HTR-8/SVneo (cell line): ENCODE measurements around the gene CACNA2D4.

Experiments used
- DNase-seq: peaks from one replicate; pipeline ENCODE4 v3.0.0; 2011; ENCODE audit warnings: low spot score, mixed read lengths; ENCODE audit not compliant: insufficient read length
- FAIRE-seq: peaks from 2 replicates; lab custom pipeline; 2011; peaks lifted over from hg19 to GRCh38; lab: Jason Lieb, UNC

The CACNA2D4 gene

DNA sequence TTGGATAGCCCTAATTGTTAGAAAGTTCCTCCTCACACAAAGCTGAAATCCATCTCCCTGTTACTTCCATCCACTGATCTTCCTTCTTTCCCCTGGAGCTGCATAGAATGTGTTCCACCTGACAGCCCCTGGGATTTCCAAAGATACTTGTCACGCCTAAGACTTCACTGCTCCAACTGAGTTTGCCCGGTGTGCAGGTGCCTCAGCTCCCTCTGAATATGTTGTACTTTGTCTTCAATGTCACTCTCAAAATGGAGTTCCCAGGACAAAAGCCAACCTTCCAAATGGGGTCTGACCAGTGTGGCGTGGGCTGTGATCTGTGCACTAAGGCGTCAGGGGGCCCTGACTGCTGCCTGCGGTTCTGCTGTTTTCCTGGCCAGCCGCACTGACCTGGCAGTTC lies 42.8 kb downstream of the CACNA2D4 start:
- no peak for FAIRE-seq
- no peak for DNase-seq

DNA sequence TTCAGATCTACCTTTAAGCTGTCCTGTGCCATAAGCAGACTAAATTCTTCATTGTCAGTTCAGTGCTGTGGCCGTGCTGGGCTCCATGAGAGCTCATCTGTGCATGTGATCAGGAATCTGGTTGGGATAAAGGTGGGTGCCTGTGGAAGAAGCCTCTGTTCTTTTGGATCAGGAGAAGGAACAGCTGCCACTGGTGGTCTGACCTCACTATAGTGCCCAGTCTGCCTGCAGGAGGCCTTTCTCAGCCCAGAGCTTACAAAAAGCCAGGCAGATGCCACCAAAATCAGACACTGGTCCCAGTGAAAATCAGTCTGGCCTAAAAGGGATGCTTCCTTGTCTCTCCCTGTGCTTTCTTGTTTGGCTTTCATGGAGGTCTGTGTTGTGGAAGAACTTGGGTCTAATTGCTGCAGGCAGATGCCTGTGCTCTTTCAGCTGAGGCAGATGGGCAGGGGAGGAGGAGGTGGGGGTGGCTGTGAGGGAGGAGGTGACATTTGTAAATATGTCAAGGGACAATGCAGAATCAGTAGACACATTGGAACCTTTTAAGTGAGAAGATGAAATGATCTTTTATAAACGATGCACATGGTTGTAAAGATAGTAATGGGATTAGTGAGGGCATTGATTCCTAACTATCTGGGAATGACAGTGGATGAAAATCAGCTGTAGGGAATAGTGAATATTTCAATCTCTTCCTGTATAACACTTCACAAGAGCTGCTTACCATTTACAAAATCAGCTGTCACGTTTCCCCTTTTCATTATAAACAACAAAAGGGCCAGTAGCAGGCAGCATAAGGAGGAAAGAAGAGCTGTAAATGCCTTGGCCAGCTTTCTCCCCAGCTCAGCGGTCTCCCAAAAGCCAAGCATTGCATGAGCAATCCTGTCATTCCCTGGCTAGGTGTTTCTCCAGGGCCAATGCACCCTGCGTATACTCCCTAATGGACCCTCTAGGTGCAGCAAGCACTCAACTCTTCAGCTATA lies 44.6 kb downstream of the CACNA2D4 start:
- no peak for DNase-seq
- peak; percentile 63 for FAIRE-seq

- FAIRE-seq (no peak), DNase-seq (no peak)
Observed at GRCh38 chr12:1872448-1872847, 46.0 kb downstream of the CACNA2D4 start.

DNA sequence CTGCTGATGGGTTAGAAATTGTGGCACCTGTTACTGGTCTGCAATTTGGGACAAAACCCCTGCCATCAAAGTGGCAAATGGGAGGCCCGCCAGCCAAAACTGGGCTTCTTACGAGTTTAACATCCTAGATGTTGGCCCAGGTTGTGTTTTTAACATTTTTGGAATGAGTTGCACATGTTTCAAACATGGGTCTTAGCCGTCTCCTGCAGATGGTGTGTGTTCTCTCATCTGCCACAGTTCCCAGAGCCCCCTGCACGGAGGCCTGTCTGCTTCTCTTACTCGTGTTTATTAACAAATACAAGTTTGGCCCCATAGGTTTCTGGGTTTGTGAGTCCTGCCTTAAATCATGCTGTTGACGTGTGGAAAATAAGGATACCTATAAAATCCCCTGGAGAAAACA lies 46.5 kb downstream of the CACNA2D4 start:
- no peak for FAIRE-seq
- DNase-seq: no peak

- FAIRE-seq (peak; percentile 100), DNase-seq (no peak)
Observed at GRCh38 chr12:1870998-1871917, 47.2 kb downstream of the CACNA2D4 start.

DNA sequence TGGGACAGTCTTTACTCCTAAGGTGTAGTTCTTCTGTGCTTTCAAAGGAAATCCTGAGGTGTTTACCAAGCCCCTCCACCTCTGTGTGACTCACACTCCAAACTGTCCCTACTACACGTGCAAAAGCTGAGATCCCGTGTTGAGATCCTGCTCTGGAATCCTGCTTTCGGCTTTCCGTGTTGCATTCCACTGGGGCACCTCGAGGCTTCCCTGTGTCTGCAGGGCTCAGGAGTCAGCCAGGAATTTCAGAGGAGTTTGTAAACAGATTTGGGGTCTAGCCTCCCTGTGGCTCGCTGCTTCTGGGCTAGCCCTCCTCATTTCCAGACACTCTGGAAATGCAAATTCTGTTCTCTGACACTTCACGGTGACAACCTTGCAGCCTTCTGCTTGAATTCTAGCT lies 48.4 kb downstream of the CACNA2D4 start:
- no peak for FAIRE-seq

GRCh38 chr12:1869145-1869544 lies 49.3 kb downstream of the CACNA2D4 start:
- DNase-seq (no peak), FAIRE-seq (peak; percentile 64)

More for the DNA sequence above, 48.4 kb downstream of the CACNA2D4 start:
- no peak for DNase-seq

DNA sequence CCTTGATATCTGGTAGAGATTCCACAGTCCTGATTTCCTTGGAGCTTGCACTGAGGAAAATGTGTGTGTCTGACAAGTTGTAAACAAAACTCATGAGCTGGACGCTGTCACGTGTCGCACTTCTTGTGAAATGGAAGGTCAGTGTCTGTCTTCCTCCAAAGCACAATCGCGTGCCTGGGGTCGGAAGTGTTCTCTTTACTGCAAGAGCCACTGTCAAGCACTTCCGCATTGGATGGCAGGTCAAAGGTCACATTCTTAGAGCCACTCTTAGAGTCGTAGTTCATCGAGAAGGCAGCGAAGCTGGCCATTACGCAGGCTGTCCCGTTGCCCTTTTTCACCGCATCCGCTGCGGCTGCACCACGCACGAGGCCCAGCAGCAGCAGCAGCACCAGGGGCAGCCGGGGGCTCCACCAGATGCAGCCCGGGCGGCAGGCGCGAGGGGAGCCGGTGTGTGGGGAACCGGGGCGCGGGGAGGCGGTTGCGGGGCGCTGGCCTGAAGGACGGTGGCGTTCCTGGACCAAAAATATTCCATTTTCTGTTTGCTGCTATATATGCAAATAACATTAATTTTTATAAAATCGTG lies 53.1 kb downstream of the CACNA2D4 start:
- FAIRE-seq (peak; percentile 64), DNase-seq (no peak)

DNA sequence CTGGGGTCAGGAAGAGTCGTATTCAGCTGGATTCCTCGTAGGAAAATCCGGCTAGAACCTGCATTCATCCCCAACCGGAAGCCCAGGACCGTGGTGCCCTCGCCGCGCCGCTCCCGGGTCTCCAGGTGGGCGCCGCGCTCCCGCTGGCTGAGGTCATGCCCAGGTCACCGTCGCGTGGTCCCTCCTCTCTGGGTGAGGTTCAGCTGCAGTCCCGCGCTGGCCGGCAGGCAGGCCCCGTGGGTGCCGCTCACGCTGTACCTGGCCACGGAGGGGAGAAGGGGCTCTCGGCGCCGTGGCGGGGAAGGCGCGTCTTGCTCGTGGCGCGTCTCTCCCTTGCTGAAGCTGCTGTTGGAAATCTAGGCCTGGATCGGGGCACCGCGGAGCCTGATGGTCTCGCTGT lies 53.6 kb downstream of the CACNA2D4 start:
- DNase-seq (no peak), FAIRE-seq (no peak)

- DNase-seq (no peak), FAIRE-seq (peak; percentile 38)
Observed at GRCh38 chr12:1864456-1864855, 54.0 kb downstream of the CACNA2D4 start.

GRCh38 chr12:1863823-1864222 lies 54.6 kb downstream of the CACNA2D4 start:
- FAIRE-seq: no peak
- DNase-seq: no peak

- FAIRE-seq (no peak), DNase-seq (no peak)
Observed at GRCh38 chr12:1862973-1863372, 55.5 kb downstream of the CACNA2D4 start.

DNA sequence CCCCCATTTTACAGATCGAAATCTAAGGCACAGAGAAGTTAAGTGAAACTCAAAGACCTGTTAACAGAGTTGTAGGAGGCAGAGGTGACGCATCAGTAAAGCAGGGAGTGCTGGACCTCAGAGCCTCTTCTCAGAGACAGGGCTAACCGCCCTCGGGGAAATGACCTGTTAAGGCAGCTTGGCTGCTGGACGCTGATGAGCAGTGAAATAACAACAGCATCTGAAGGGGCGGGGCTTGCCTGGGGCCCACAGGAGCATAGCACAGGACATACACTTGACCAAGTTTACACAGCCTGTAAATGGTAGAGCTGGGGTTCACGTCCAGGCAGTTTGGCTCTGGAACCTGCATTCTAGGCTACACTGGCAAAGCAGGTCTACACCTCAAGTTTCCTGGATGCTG lies 58.8 kb downstream of the CACNA2D4 start:
- FAIRE-seq (peak; percentile 95), DNase-seq (peak; percentile 75)

DNA sequence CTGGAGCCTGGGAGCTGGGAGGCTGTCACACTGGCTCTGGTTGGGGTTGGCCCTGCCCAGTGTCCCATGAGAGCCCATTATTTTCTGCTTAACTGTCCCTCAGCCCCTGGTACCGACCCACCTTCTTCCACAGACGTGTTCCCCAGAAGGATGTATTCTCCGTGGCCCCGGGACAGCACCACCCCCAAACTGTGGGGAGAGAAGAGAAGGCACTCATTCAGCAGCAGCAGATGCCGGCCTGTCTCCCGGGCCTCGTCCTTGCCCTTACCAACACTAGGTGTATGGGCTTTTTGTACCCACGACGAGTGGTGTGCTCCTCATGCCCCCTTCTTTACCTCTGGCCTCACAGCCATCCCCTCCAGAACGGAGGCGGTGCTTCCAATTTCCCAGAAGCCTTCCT lies 60.0 kb downstream of the CACNA2D4 start:
- no peak for DNase-seq
- no peak for FAIRE-seq

DNA sequence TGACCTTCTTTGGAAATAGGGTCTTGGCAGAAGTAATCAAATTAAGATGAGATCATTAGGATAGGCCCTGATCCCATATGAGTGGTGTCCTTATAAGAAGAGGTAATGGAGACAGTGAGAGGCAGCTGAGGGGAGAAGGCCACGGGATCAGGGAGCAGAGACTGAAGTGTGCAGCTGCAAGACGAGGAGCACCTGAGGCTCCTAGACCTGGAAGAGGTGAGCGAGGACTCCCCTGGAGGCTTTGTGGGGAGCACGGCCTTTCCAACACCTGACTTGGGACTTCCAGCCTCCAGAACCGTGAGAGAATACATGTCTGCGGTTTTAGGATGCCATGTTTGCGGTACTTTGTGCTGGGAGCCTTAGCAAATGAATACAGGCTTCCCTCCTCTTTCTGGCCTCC lies 60.6 kb downstream of the CACNA2D4 start:
- FAIRE-seq (no peak), DNase-seq (no peak)

GRCh38 chr12:1857086-1857485 lies 61.4 kb downstream of the CACNA2D4 start:
- FAIRE-seq (peak; percentile 51), DNase-seq (no peak)

DNA sequence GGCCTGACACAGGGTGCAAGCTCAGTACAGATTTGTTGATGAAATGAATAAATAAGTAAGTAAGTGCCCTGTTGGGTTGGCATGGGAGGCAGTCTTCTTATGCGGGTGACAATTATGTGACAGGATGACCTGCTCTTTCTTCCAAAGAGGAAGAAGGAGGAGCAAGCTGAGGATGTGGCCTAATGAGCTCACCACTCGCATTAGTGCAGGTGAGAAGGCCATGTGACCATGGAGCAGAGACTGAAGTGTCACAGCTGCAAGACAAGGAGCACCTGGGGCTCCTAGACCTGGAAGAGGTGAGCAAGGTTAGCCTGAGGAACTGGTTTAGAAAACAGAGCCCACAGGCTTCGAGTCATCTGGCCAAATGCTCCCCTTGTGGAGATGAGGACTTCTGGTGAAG lies 63.2 kb downstream of the CACNA2D4 start:
- no peak for DNase-seq
- peak; percentile 23 for FAIRE-seq

DNA sequence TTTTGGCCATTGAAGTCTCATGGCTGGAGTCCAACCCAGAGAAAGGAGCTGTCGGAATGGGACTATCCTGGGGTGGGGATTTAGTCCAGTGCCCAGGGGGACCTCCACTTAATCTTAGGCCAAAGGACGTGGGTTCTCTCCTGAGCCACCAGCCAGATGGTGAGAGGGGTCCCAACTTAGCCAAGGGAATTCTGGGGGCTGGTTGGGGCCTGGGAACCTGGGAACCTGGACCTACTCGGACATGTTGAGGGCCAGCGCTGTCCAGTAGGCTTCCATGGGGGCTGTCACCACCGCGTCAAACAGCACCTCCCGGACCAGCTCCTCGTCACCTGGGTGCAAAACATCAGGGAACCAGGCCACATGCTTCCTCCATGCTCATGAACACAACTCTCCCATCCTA lies 64.7 kb downstream of the CACNA2D4 start:
- FAIRE-seq (no peak), DNase-seq (no peak)

- FAIRE-seq (no peak), DNase-seq (no peak)
Observed at GRCh38 chr12:1852076-1852475, 66.4 kb downstream of the CACNA2D4 start.

DNA sequence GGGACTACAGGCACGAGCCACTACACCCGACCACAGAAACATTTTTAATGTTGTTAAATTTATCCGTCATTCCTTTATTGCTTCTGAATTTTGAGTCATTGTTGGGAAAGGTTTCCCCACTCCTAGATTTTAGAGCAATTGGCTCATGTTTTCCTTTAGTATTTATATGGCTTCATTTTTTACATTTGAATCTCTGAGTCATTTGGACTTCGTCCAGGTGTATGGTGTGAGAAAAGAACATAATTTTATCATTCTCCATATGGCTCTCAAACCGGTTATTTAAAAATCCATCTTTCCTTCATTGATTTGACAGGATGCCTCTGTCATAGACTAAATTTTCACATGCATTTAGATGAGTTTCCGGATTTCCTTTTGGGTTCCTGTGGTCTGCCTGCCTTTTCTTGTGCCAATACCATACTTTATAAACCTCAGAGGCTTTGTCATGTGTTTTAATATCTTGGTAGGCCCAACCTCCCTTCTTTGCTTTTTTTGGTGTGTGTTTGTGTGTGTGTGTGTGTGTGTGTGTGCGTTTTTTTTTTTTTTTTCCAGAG lies 67.2 kb downstream of the CACNA2D4 start:
- no peak for FAIRE-seq
- peak; percentile 41 for DNase-seq
